Measurements from ENCODE around the gene SPATA16.
"Not testable (repeated sequence)": the region's sequence is repeated elsewhere in the genome, so short reads cannot be mapped to it uniquely, and the experiment has no call there.

The SPATA16 gene

DNA sequence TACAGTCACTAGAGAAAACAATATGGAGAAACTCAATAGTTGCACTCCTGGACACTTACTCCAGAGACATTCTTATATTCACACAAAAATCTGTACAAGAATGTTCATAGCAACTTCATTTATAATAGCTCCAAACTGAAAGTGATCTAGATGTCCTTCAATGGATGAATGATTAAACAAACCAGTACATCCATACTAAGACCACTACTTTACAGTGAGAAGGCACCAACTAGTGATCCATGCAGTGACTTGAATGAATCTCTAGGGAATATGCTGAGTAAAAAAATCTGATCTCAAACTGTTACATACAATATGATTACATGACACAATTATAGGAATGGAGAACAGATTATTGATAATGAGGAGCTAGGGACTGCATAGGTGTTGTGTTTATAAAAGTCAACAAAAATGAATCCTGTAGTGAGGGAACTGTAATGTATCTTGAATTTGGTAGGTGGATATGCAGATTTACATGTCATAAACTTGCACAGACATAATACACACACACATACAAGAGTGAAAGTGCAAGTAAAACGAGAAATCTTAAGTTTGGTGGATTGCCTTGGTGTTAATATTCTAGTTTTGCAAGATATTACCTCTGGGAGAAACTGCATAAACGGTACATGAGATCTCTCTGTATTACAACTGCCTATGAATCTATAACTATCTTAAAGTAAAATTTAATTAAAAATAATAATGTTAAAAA lies 85.7 kb downstream of the SPATA16 start:
- DNase-seq, result no peak

DNA sequence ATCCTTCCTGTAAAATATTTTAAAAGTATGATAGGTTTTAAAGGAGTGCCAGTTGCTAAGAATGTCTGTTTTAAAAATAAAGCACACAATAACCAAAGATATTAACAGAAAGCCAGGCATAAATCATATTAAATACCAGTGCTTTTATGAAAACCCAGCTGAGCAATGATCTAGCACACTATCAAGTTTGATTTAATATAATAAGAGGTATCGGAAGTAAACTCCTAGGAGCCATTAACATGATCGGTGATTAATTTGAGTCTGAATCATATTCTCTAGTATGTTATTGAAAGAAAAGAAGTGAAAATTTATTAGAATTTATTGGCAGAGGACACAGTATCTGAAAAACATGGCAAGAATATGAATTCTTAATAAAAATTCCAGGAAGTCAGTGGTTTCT lies 91.7 kb downstream of the SPATA16 start:
- DNase-seq, result no peak

GRCh38 chr3:173045770-173046382 lies 95.2 kb downstream of the SPATA16 start:
- DNase-seq, result no peak

GRCh38 chr3:173044998-173045397 lies 96.0 kb downstream of the SPATA16 start:
- no peak for DNase-seq

DNA sequence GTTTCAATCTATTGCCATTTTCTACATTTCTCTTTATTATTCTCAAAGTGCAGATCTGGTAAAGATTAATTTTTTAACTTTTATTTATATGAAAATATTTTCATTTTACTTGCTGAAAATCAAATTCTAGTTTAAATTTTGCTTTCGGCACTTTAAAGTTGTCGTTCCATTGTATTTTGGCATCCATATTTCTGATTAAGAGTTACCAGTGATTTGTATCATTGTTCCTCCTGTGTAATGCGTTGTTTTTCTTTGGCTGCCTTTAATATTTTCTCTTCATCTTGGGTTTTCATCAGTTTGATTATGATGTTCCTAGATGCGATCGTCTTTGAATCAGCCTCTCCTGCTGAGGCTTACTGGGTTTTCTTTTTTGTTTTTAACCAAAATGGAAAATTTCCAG lies 97.3 kb downstream of the SPATA16 start:
- DNase-seq, result no peak

DNA sequence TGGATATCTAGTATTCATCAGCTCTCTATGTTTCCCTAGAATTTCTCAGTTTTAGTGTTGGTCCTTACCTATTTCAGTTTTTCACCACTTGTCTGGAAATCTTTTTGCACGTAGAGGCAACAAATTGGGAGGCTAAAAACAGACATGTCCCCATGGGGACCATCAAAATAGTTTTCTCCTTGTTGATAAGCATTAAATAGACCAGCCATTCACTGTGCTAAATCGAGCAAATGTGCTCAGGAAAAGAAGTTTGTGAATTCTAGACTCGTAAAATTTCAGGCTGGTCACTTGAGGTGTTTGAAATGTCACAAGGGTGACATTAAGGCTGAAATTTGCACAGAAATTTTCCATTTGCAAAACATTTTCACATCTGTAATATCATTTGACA lies 102.6 kb downstream of the SPATA16 start:
- no peak for DNase-seq

DNA sequence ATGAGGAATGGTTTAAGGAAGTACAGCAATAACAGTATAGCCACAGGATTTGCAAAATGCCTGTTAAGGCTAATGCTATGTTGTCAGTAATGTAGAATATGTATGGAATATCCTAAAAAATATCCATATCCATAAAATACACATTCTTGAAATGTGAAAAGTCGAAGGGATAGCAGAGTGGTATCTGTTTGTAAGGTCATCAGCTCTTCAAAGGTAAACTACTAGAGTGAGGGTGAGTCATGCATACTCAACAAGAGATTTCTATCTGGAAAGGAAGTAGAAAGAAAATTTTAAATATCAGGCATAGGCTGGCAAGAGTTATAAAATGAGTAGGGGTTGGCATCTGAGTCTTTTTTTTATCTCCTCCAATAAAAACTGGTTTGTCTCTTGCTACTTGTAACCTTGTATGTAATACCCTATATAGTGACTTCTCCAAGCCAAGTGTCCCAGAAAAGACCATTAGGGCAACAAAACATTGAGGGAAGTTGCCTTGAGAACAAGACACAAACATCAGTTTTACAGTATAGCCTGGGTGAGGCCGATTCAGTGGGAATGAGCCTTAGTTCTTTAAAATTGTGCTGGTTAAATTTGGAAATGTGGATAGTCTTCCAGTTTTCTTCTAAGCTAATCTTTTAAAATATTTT lies 103.1 kb downstream of the SPATA16 start:
- no peak for DNase-seq

DNA sequence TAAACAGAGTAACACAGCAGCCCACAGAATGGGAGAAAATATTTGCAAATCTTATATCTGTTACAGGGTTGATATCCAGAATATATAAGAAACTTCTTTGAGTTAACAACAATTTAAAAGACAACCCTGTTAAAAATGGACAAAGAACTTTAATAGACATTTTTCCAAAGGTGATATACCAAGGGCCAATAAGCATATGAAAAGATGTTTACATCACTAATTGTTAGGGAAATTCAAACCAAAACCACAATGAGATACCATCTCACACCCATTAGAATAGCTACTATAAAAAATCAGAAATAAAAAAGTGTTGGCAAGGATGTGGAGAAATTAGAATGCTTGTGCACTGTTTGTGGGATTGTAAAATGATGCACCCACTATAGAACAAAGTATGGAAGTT lies 110.8 kb downstream of the SPATA16 start:
- DNase-seq, result no peak

DNA sequence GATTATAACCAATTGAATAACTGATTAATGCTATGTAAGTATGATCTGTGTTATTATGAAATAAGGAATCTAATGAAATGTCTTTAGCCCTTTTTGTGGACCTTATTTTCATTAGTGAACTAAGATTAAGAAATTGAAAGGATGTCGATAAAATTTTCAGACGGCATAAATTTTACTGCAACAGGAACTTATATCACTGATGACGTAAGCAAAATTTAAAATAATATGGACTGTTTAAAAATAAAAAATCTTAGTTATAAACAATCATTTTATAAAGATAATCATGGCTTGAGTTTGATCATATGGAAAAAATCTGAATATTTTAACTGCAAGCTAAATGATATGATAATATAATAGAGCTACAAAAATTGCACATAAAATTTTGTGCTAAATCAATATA lies 112.7 kb downstream of the SPATA16 start:
- DNase-seq, result no peak

GRCh38 chr3:173027429-173027828 lies 113.6 kb downstream of the SPATA16 start:
- no peak for DNase-seq

GRCh38 chr3:173025941-173026340 lies 115.1 kb downstream of the SPATA16 start:
- DNase-seq, result no peak

DNA sequence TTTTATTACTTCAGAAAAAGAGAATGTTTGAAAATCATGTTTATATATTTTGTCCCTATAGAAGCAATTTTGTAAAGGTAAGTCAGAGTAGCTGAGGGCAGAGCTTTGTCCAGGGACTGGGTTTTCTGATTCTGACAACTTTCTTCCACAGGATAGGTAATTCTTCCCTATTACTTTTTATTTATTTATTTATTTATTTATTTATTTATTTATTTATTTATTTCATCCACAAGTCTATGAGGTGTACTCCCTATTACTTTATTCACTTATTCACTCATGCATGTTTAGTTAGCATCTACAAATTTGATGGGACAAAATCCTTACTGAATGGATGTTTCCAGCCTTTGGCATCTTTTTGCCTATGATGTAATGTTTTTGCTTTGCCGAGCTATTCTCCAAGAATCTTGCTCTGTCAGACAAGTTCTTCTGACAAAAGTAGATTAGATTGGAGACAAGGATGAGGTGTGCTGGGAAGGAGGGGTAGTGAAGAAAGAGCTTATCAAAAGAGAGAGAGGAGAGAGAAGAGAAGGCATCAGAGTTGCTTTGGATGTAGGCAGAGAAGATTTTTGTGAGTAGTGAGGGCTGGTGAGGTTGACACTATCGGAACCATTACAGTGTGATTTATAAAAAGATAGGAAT lies 119.4 kb downstream of the SPATA16 start:
- no peak for DNase-seq

DNA sequence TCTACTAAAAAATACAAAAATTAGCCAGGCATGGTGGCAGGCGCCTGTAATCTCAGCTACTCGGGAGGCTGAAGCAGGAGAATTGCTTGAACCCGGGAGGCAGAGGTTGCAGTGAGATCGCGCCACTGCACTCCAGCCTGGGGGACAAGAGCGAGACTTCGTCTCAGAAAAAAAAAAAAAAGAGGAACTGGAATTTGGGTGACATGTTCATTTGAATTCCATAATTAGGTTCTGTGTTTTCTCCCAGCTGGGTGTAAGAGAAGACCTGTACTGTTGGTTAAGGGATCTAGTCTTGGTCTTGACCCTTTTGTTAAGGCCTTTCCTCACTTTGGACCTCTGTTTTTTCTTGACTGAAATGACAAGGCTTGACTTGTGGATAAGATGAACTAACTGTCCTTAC lies 120.9 kb downstream of the SPATA16 start:
- not testable (repeated sequence) for DNase-seq

DNA sequence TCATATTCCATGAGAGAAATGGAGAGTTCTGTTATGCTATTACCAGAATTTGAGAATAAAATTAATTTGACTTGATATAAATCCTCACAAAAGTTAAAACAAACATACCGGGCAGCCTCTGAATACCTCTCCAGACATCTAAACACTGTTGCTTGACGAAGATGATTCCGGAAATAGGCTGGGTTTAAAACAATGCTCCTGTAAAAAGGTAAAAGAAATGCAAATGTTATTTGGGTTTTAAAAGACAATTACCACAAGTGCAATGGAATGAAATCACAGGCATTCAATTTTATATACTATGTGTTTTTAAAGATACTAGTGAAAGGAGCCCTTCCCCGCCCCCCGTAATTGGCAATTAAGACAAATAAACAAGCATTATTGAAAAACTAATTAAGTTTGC lies 121.7 kb downstream of the SPATA16 start:
- no peak for DNase-seq

GRCh38 chr3:173018758-173019157 lies 122.3 kb downstream of the SPATA16 start:
- DNase-seq, result no peak

- no peak for DNase-seq
Measured at GRCh38 chr3:173013219-173013832, 127.7 kb downstream of the SPATA16 start.

DNA sequence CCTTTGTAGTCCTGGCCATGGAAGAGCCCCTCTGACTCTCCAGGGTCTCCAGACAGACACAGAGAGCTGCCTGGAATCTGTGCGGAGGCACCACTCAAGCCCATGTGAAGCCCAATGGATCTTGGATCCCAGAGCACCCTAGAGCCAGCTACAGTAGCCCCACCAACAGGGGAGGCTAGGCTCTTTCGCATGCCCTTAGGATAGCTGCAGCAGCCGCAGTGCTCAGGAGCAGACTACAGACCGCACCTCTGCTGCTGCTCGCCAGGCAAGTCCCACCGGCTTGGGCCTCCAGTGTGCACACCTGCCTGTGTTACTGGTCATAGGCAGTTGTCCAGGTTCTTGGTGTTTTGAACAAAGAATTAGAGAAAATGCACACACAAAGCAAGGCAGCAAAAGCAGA lies 131.6 kb downstream of the SPATA16 start:
- DNase-seq, result no peak

GRCh38 chr3:173008978-173009377 lies 132.1 kb downstream of the SPATA16 start:
- DNase-seq, result no peak

DNA sequence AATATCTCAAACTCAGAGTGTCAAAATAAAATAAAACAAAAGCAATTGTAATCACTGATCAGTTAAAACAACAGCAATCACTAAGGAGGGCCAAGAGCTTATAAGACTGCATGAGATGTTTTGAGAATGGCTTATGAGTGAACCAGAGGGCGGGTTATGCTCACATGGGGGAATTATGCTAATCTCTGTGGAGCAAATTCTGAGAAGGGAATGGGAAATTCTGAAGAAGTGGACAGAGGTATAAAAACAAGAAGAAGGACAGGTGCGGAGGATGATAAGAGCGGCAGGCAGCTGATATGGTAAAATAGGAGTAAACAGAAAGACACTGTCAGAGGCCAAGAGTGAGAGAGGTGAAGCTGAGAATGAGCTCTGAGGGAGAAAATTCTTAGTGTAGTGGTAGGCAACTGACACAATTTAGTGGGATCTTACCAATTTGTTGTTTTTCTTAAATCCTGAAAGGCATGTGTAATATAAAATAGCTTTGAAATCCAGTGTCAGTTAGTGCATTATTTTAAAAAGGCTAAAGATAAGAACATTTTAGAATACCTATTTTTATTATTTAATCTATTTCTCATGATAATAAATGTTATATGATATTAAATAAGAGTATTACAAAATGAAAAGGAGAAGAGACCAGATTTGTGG lies 133.8 kb downstream of the SPATA16 start:
- no peak for DNase-seq

GRCh38 chr3:173006006-173006405 lies 135.0 kb downstream of the SPATA16 start:
- no peak for DNase-seq

DNA sequence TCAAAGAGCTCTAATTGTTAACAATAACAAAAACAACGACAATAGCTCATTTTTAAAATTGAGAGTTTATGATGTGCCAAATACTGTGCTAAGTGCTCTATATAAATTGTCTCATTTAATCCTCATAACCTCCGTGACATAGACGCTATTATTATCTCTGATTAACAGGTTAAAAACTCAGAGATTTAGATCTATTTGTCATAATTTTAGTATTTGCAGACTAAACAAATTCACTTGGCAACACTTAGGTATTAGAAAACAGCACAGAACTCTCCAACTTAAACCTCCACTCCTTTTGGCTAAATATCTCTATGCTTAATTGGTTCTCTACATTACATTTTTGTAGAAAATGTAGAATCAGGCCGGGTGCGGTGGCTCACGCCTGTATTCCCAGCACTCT lies 136.4 kb downstream of the SPATA16 start:
- DNase-seq, result no peak

DNA sequence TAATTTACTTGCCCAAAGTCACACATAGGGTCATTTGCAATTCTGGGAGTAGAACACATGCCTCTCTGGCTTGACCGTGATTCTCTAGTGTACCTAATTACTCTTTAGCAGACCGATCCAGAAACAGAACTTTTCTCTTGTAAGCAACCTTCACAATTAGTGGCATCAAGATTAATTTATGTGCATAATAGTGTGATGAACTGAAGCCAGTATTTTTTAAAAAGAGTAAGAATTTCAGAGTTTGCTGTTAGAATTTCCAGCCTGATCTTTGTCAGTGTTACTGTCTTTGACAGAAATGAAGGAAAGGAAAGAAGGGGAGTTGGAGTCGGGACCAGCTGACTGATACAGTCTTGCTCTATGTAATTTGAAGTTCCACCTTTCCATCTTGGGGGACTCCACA lies 137.1 kb downstream of the SPATA16 start:
- no peak for DNase-seq

GRCh38 chr3:173003471-173003870 lies 137.6 kb downstream of the SPATA16 start:
- DNase-seq, result no peak
